ENCODE results near the gene FBLN1.
"Not testable (repeated sequence)": the region's sequence is repeated elsewhere in the genome, so short reads cannot be mapped to it uniquely, and the experiment has no call there.

FBLN1 gene

DNA sequence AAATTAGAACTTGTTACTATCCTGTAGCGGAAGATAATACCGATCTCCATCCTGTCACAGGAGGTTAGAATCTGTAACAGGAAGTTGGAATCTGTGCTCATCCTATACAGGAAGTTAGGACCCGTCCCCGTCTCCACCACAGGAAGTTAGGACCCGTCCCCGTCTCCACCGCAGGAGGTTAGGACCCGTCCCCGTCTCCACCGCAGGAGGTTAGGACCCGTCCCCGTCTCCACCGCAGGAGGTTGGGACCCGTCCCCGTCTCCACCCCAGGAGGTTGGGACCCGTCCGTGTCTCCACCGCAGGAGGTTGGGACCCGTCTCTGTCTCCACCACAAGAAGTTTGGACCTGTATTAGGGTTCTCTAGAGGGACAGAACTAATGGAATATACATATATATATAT is 52.2 kb downstream of the FBLN1 start:
- no peak overlapping the region for H3K9ac ChIP-seq (ENCODE audit: low read length)
- H3K36me3 ChIP-seq (ENCODE audit: control insufficient read depth, insufficient read depth, low read length) = no peaks in the 10 kb centered on the region
- no peaks in the 10 kb centered on the region for H3K27me3 ChIP-seq (ENCODE audit: control insufficient read depth, insufficient read depth, low read length)
- H3K4me1 ChIP-seq (ENCODE audit: control insufficient read depth, insufficient read depth, low read length) = peaks cover 36% of the 10 kb centered on the region
- H3K9me3 ChIP-seq (ENCODE audit: control insufficient read depth, low read length) = no peaks in the 10 kb centered on the region
- H3K4me3 ChIP-seq (ENCODE audit: low read length) = no peak overlapping the region

DNA sequence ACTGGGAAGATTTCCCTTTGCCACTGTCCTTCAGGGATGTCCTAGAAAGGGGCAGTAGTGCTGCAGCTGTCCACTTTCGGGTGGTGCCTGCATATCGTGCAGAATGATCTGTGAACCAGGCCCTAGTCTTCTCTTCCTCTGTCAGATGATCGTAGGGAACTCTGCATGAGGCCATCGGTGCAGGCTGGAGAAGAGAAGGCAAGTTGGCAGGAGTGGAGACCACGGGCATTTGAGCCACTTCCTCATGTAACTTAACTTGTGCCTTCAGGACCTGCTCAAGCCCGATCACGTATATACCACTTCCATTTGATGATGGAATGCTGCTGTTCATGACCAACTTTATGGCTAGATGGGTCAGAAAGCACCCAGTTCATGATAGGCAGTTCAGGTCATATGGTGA is 55.2 kb downstream of the FBLN1 start:
- not testable (repeated sequence) for H3K9me3 ChIP-seq (ENCODE audit: control insufficient read depth, low read length); H3K36me3 ChIP-seq (ENCODE audit: control insufficient read depth, insufficient read depth, low read length); H3K4me3 ChIP-seq (ENCODE audit: low read length); H3K9ac ChIP-seq (ENCODE audit: low read length); H3K27me3 ChIP-seq (ENCODE audit: control insufficient read depth, insufficient read depth, low read length)
- peaks cover 12% of the 10 kb centered on the region for H3K4me1 ChIP-seq (ENCODE audit: control insufficient read depth, insufficient read depth, low read length)

DNA sequence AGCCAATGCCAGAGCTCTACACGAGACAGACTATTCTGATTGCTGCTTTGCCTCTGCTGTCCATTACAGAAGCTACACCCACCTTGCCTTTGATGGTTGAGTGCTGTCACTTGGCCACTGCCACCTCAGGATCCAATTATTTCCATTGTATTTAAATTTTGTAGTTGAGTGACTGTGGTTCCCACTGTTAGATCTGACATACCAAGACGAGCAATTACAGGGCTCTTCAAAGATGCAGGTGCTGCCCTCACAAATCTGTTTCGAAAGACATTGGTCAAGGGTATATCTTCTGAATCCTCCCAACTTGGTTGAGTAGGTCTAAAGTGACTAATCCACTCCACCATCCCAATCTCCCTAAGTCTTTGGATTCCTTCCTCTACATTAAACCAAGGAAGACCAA is 57.4 kb downstream of the FBLN1 start:
- not testable (repeated sequence) for H3K4me3 ChIP-seq (ENCODE audit: low read length); H3K9ac ChIP-seq (ENCODE audit: low read length)

DNA sequence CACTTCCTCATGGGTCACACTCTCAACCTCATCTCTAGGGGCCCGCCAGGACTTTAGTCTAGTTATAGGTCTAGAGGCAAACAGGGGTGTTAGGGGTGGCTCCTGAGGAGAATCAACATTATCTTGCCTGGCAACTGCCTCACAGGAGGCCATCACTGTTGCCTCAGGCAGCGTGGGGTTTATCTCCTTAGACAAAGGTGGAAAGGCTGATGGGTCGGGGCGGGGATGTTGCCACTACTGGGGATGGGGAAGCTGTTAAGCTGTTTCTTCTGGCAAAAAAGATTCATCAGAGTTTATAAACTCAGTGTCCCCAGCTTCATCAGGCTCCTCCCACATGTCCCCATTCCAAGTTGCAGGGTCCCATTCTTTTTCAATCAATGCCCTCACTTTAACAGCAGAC is 58.1 kb downstream of the FBLN1 start:
- not testable (repeated sequence) for H3K4me3 ChIP-seq (ENCODE audit: low read length); H3K36me3 ChIP-seq (ENCODE audit: control insufficient read depth, insufficient read depth, low read length); H3K4me1 ChIP-seq (ENCODE audit: control insufficient read depth, insufficient read depth, low read length); H3K27me3 ChIP-seq (ENCODE audit: control insufficient read depth, insufficient read depth, low read length); H3K9me3 ChIP-seq (ENCODE audit: control insufficient read depth, low read length); H3K9ac ChIP-seq (ENCODE audit: low read length)

More for the DNA sequence above, 57.4 kb downstream of the FBLN1 start:
- H3K9me3 ChIP-seq (ENCODE audit: control insufficient read depth, low read length); H3K4me1 ChIP-seq (ENCODE audit: control insufficient read depth, insufficient read depth, low read length); H3K36me3 ChIP-seq (ENCODE audit: control insufficient read depth, insufficient read depth, low read length); H3K27me3 ChIP-seq (ENCODE audit: control insufficient read depth, insufficient read depth, low read length): not testable (repeated sequence)

DNA sequence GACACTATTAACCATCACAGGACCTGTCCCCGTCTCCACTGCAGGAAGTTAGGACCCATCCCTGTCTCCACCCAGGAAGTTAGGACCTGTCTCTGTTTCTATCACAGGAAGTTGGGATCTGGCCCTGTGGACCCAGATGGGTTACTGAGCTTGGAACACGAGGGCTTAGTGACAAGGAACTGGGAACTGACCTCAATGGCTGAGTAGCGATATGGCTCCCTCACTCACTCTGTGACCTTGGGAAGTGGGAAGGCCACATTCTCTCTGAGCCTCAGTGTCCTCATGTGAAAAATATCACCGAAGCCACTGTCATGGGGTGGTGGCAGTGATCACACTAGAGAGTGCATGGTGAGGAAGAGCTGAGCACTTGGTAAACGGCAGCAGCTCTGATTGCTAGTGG is 59.4 kb downstream of the FBLN1 start:
- H3K9me3 ChIP-seq (ENCODE audit: control insufficient read depth, low read length) = no peaks in the 10 kb centered on the region
- no peaks in the 10 kb centered on the region for H3K36me3 ChIP-seq (ENCODE audit: control insufficient read depth, insufficient read depth, low read length)
- H3K9ac ChIP-seq (ENCODE audit: low read length) = no peak overlapping the region
- no peak overlapping the region for H3K4me3 ChIP-seq (ENCODE audit: low read length)
- H3K4me1 ChIP-seq (ENCODE audit: control insufficient read depth, insufficient read depth, low read length) = no peaks in the 10 kb centered on the region
- H3K27me3 ChIP-seq (ENCODE audit: control insufficient read depth, insufficient read depth, low read length) = peaks cover 6% of the 10 kb centered on the region

DNA sequence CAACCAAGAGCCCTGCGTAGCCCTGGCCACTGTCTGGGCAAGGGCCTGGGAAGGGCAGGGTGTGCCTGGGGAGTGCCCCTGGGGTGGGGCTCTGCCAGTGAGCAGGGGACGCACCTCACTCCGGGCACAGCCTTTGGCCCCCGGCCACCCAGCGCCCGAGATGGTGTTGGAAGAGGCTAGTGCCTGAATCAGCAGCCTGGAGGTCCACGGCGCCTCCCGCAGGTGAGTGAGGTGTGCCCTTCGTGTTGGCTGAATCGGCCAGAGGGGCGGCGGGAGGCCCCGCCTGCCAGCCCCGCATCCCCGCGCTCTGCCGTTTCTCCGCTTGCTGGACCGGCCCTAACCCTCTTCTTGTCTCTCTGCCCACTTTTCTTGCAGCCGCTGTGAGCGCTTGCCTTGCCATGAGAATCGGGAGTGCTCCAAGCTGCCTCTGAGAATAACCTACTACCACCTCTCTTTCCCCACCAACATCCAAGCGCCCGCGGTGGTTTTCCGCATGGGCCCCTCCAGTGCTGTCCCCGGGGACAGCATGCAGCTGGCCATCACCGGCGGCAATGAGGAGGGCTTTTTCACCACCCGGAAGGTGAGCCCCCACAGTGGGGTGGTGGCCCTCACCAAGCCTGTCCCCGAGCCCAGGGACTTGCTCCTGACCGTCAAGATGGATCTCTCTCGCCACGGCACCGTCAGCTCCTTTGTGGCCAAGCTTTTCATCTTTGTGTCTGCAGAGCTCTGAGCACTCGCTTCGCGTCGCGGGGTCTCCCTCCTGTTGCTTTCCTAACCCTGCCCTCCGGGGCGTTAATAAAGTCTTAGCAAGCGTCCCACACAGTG is 60.1 kb downstream of the FBLN1 start:
- no peaks in the 10 kb centered on the region for H3K9me3 ChIP-seq (ENCODE audit: control insufficient read depth, low read length)
- H3K4me3 ChIP-seq (ENCODE audit: low read length) = no peak overlapping the region
- H3K36me3 ChIP-seq (ENCODE audit: control insufficient read depth, insufficient read depth, low read length) = no peaks in the 10 kb centered on the region
- no peaks in the 10 kb centered on the region for H3K4me1 ChIP-seq (ENCODE audit: control insufficient read depth, insufficient read depth, low read length)
- no peak overlapping the region for H3K9ac ChIP-seq (ENCODE audit: low read length)
- peaks cover 6% of the 10 kb centered on the region for H3K27me3 ChIP-seq (ENCODE audit: control insufficient read depth, insufficient read depth, low read length)

DNA sequence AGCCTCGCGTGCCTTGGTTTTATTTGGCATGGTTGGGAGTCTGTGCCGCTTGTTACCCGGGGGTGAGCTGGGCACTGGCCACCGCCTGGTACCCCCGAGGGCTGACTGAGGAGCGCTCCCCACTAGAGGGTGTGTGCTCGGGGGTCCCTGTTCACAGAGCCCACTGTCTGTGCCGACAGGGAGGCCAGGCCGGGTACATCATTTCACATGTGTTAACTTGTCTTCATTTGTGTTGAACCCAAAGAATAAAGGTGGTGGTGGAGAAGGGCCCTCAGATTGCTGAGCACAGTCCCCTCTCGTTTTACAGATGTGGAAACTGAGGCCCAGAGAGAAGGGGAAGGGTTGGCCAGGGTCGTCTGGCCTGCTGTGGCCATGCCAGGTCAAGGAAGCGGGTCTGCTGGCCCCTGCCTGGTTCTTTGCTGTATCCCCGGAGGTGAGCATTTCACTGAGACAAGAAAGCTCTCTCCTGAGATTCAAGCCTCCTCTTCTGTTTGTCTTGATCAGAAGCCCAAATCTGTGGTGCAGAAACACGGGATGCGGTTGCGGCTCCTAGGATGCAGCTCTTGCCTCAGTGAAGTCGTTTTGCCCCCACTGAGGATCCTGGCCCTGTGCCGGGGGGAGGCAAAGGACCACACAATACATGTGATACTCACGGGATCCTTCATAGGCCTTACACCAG is 60.8 kb downstream of the FBLN1 start:
- no peaks in the 10 kb centered on the region for H3K36me3 ChIP-seq (ENCODE audit: control insufficient read depth, insufficient read depth, low read length)
- H3K9me3 ChIP-seq (ENCODE audit: control insufficient read depth, low read length) = no peaks in the 10 kb centered on the region

DNA sequence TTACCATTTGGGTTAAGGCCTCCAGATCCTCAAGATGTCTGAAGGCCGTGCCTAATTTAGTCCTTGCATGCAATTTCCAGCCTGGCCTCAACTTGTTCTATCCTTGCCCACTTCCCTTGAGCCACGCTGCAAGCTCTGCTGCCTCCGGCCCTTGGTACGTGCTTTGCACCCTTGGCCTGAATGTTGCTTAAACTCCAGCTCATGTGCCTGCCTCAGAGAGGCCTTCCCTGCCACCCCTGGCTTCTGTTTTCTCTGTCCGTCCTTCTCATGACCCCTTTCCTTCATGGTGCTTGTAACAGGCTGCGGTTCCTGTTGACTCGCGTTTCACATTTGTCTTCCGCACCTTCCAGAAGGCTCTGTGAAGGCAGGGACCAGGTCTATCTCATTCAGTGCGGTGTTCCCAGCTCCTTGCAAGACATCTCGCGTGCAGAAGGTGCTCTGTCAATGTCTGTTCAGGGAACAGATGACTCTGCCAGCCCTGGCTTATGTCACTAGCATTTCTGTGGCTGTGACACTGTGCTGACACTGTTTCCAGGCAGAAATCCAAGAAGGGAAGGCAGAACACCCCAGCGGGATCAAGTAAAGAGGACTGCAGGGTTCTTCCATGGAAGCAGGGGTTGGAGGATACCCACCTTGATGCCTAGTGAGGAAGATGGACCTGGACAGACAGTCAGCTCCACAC is 61.8 kb downstream of the FBLN1 start:
- no peak overlapping the region for H3K9ac ChIP-seq (ENCODE audit: low read length)
- H3K9me3 ChIP-seq (ENCODE audit: control insufficient read depth, low read length) = no peaks in the 10 kb centered on the region
- peaks cover 6% of the 10 kb centered on the region for H3K27me3 ChIP-seq (ENCODE audit: control insufficient read depth, insufficient read depth, low read length)
- no peaks in the 10 kb centered on the region for H3K4me1 ChIP-seq (ENCODE audit: control insufficient read depth, insufficient read depth, low read length)
- H3K36me3 ChIP-seq (ENCODE audit: control insufficient read depth, insufficient read depth, low read length) = no peaks in the 10 kb centered on the region
- H3K4me3 ChIP-seq (ENCODE audit: low read length) = no peak overlapping the region

More for the DNA sequence above, 60.8 kb downstream of the FBLN1 start:
- no peak overlapping the region for H3K9ac ChIP-seq (ENCODE audit: low read length)
- H3K27me3 ChIP-seq (ENCODE audit: control insufficient read depth, insufficient read depth, low read length) = peaks cover 6% of the 10 kb centered on the region
- no peak overlapping the region for H3K4me3 ChIP-seq (ENCODE audit: low read length)
- no peaks in the 10 kb centered on the region for H3K4me1 ChIP-seq (ENCODE audit: control insufficient read depth, insufficient read depth, low read length)

DNA sequence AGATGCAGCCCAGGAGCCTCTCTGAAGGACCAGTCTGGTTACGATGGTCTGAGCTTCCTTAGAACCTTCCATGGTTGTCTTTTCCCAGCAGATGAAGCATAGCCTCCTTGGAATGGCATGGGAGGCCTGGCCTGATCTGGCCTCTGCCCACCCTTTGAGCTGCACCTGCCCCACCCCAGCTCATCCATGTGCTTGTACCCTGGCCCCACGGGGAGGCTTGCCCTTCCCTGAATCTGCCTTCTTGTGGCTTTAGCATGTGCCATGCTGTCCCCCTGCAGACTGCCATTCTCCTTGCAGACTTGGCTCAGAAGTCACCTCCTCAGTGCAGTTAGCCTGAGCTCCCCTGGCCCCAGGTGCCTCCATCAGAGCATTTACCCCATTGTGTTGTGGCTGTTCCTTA is 62.5 kb downstream of the FBLN1 start:
- Histone ChIP-seq H3K9ac (ENCODE audit: low read length) (no peak overlapping the region), H3K36me3 (ENCODE audit: control insufficient read depth, insufficient read depth, low read length) (no peaks in the 10 kb centered on the region)

DNA sequence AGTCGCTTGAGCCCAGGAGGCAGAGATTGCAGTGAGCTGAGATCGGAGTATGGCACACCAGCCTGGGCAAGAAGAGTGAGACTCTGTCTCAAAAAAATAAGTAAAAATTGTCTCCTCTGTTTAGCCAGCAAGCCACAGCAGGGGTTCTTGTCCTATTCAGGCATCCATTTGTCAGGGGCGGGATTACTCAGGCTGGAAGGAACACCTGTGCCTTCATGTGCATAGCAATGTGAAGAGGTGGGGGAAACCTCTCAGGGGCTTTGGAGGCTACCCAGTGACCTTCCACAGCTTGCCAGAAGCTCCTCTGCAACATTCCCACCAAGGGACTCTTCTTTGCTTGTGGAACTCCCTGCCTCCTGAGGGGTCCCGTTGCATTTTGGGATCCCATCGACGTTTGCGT is 63.3 kb downstream of the FBLN1 start:
- Histone ChIP-seq H3K4me1 (ENCODE audit: control insufficient read depth, insufficient read depth, low read length) (no peaks in the 10 kb centered on the region), H3K9ac (ENCODE audit: low read length) (no peak overlapping the region), H3K4me3 (ENCODE audit: low read length) (no peak overlapping the region), H3K9me3 (ENCODE audit: control insufficient read depth, low read length) (no peaks in the 10 kb centered on the region), H3K36me3 (ENCODE audit: control insufficient read depth, insufficient read depth, low read length) (no peaks in the 10 kb centered on the region), H3K27me3 (ENCODE audit: control insufficient read depth, insufficient read depth, low read length) (peaks cover 6% of the 10 kb centered on the region)

More for the DNA sequence above, 62.5 kb downstream of the FBLN1 start:
- Histone ChIP-seq H3K4me1 (ENCODE audit: control insufficient read depth, insufficient read depth, low read length) (no peaks in the 10 kb centered on the region), H3K9me3 (ENCODE audit: control insufficient read depth, low read length) (no peaks in the 10 kb centered on the region), H3K4me3 (ENCODE audit: low read length) (no peak overlapping the region), H3K27me3 (ENCODE audit: control insufficient read depth, insufficient read depth, low read length) (peaks cover 6% of the 10 kb centered on the region)

DNA sequence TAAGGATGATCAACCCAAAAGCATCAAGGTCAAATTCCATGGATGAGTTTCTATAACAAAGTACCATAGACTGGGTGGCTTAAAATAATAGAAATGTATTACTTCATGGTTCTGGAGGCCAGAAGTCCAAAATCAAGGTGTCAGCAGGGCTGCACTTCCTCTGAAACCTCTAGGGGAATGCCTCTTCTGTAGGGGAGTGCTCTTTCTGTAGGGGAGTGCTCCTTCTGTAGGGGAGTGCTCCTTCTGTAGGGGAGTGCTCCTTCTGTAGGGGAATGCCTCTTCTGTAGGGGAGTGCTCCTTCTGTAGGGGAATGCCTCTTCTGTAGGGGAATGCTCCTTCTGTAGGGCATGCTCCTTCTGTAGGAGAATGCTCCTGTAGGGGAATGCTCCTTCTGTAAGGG is 65.5 kb downstream of the FBLN1 start:
- Histone ChIP-seq H3K9me3 (ENCODE audit: control insufficient read depth, low read length) (no peaks in the 10 kb centered on the region), H3K4me3 (ENCODE audit: low read length) (no peak overlapping the region), H3K27me3 (ENCODE audit: control insufficient read depth, insufficient read depth, low read length) (peaks cover 6% of the 10 kb centered on the region), H3K4me1 (ENCODE audit: control insufficient read depth, insufficient read depth, low read length) (no peaks in the 10 kb centered on the region), H3K36me3 (ENCODE audit: control insufficient read depth, insufficient read depth, low read length) (no peaks in the 10 kb centered on the region), H3K9ac (ENCODE audit: low read length) (no peak overlapping the region)

DNA sequence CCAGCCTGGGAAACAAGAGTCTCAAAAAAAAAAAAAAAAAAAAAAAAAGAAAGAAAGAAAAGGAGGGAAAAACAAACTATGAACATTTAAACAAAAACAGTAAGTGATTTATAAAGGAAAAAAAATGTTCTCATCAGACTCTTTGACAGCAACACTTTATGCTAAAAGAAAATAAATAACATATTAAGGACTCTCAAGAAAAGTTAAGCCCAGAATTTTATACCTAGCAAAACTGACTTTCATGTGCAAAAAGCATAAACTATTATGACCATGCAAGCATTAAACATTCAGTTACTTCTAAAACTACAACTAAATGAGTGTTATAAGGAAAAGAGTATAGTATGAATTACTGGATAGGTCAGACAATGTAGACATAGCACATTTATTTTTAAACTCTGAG is 68.4 kb downstream of the FBLN1 start:
- no peaks in the 10 kb centered on the region for H3K4me1 ChIP-seq (ENCODE audit: control insufficient read depth, insufficient read depth, low read length)
- no peak overlapping the region for H3K9ac ChIP-seq (ENCODE audit: low read length)
- no peaks in the 10 kb centered on the region for H3K36me3 ChIP-seq (ENCODE audit: control insufficient read depth, insufficient read depth, low read length)
- H3K27me3 ChIP-seq (ENCODE audit: control insufficient read depth, insufficient read depth, low read length) = peaks cover 2% of the 10 kb centered on the region
- no peak overlapping the region for H3K4me3 ChIP-seq (ENCODE audit: low read length)
- H3K9me3 ChIP-seq (ENCODE audit: control insufficient read depth, low read length) = no peaks in the 10 kb centered on the region

Data from mucosa of stomach (tissue), 1 donor.